Neural cell (in vitro differentiated cells): ENCODE results near the gene ABAT.

Experiments
- EP300 ChIP-seq: fragments of 450-650 bp; conservative IDR thresholded peaks from 2 replicates; pipeline ENCODE4 v1.6.1; 2014; ENCODE audit warnings: antibody characterized with exemption, mild to moderate bottlenecking, moderate library complexity; ENCODE audit not compliant: poor library complexity, severe bottlenecking
- POLR2AphosphoS5 ChIP-seq: IDR thresholded peaks from 2 replicates; pipeline ENCODE4 v1.6.1; 2012
- RAD21 ChIP-seq: fragments of 450-650 bp; conservative IDR thresholded peaks from 2 replicates; pipeline ENCODE4 v1.6.1; 2014; ENCODE audit warnings: antibody characterized with exemption, mild to moderate bottlenecking, moderate library complexity
- REST ChIP-seq: IDR thresholded peaks from 2 replicates; pipeline ENCODE4 v1.6.1; 2012; ENCODE audit warnings: borderline replicate concordance
- SMC3 ChIP-seq: fragments of 450-650 bp; conservative IDR thresholded peaks from 2 replicates; pipeline ENCODE4 v1.6.1; 2014; ENCODE audit warnings: antibody characterized with exemption, mild to moderate bottlenecking, moderate library complexity; ENCODE audit not compliant: poor library complexity
- TAF1 ChIP-seq: IDR thresholded peaks from 2 replicates; pipeline ENCODE4 v1.6.1; 2012; ENCODE audit warnings: low read depth
- TF ChIP-seq, protein P1 (sequence below): fragments of 450-650 bp; IDR thresholded peaks from 2 replicates; pipeline ENCODE4 v1.5.1; 2014; ENCODE audit warnings: antibody characterized with exemption, mild to moderate bottlenecking, moderate library complexity; ENCODE audit not compliant: poor library complexity, severe bottlenecking

DNA sequence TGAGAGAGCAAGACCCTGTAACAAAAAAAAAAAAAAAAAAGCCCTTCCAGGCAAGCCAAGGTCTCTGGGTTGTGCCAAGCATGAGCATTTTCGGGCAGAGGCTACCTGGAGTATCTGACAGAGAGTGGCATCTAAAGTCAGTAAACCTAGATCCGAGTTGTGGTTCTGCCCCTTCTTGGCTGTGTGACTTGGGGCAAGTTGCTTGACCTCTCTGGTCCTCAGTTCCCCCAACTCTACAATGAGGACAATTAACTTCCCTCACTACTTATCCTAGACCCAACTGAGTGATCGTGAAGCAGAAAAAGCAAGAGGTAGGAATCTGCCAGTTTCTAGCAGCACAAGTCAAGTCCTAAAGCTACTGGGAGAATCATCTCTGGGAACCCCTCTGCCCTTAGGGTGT is 88.7 kb downstream of the ABAT start:
- no peak for TF ChIP-seq RAD21
- no peak for TF ChIP-seq SMC3
- no peak for TF ChIP-seq EP300
- TF ChIP-seq, protein P1, sequence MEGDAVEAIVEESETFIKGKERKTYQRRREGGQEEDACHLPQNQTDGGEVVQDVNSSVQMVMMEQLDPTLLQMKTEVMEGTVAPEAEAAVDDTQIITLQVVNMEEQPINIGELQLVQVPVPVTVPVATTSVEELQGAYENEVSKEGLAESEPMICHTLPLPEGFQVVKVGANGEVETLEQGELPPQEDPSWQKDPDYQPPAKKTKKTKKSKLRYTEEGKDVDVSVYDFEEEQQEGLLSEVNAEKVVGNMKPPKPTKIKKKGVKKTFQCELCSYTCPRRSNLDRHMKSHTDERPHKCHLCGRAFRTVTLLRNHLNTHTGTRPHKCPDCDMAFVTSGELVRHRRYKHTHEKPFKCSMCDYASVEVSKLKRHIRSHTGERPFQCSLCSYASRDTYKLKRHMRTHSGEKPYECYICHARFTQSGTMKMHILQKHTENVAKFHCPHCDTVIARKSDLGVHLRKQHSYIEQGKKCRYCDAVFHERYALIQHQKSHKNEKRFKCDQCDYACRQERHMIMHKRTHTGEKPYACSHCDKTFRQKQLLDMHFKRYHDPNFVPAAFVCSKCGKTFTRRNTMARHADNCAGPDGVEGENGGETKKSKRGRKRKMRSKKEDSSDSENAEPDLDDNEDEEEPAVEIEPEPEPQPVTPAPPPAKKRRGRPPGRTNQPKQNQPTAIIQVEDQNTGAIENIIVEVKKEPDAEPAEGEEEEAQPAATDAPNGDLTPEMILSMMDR: no peak
- TF ChIP-seq POLR2AphosphoS5: no peak
- no peak for TF ChIP-seq REST
- TF ChIP-seq TAF1: no peak
